ENCODE measurements around the gene SDK2.

DNA sequence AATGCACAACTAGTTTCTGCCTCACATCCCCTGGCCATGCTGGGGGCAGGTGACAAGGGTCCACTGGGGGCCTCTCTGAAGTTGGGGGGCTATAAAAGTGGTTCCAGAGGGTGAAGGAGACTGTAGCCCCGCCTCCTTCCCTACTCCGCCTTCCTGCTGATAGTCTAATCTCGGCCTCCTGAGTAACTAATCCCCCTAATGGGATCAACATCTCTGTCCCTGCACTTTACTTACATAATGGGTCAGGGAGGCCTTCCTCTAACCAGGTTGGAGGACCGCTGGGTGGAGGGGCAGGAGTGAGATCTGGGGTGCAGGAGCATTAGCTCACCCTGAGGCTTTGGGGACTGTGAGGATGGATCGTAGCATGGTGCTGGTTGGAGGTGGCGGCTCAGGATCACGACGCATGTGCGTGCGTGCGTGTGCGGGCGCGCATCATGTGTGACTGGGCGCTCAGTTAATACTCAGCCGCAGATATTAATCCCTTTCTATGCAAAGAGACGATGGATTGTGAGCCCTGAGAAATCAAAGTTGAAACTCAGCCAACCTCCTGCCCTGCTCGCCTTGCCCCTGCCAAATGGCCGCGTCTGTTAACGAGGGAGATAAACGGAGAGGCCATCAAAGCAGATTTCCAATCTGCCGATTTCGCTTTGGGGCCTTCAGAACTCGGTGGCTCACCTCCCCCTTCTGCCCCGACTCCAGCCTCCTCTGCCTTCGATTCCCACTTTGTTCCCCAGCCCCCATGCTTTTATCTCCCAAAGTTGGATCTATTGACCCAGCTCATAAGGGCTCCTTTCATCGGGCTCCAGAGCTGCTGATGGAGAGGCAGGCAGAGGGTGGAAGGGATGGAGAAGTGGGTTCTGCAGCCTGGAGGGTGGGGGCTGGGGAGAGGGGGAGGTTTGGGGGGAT, 107.3 kb downstream of the SDK2 start:
- TF ChIP-seq, protein P1, sequence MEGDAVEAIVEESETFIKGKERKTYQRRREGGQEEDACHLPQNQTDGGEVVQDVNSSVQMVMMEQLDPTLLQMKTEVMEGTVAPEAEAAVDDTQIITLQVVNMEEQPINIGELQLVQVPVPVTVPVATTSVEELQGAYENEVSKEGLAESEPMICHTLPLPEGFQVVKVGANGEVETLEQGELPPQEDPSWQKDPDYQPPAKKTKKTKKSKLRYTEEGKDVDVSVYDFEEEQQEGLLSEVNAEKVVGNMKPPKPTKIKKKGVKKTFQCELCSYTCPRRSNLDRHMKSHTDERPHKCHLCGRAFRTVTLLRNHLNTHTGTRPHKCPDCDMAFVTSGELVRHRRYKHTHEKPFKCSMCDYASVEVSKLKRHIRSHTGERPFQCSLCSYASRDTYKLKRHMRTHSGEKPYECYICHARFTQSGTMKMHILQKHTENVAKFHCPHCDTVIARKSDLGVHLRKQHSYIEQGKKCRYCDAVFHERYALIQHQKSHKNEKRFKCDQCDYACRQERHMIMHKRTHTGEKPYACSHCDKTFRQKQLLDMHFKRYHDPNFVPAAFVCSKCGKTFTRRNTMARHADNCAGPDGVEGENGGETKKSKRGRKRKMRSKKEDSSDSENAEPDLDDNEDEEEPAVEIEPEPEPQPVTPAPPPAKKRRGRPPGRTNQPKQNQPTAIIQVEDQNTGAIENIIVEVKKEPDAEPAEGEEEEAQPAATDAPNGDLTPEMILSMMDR (IDR thresholded peaks at IDR 0.05; ENCODE audit: poor library complexity), result no peak
- no peak for TF ChIP-seq EZH2phosphoT487 (IDR thresholded peaks at IDR 0.05; ENCODE audit: low read depth, severe bottlenecking, unreplicated experiment)

Measured in hepatocyte (in vitro differentiated cells).